Measurements from ENCODE around the gene HNRNPLL.

HNRNPLL gene

GRCh38 chr2:38597115-38597514 lies 5.6 kb downstream of the HNRNPLL start:
- H3K9me3 ChIP-seq (ENCODE audit: control insufficient read depth, low read length): no peaks in the 10 kb centered on the region
- no peak overlapping the region for H3K4me3 ChIP-seq (ENCODE audit: insufficient read depth, low read depth, low read length, poor library complexity, severe bottlenecking)
- peak overlapping the region; percentile 85 for H3K27ac ChIP-seq (ENCODE audit: insufficient read depth, low read length, poor library complexity, severe bottlenecking)
- no peaks in the 10 kb centered on the region for H3K36me3 ChIP-seq (ENCODE audit: control insufficient read depth, insufficient read depth, low read length)
- DNase-seq: no peak
- H3K27me3 ChIP-seq (replicated peaks; ENCODE audit: control insufficient read depth, insufficient read depth, low read length, poor library complexity, severe bottlenecking): no peaks in the 10 kb centered on the region
- H3K4me1 ChIP-seq (ENCODE audit: control insufficient read depth, insufficient read depth, low read length, poor library complexity, severe bottlenecking): peaks cover 17% of the 10 kb centered on the region

GRCh38 chr2:38596229-38596628 lies 6.5 kb downstream of the HNRNPLL start:
- peak overlapping the region; percentile 53 for H3K27ac ChIP-seq (ENCODE audit: insufficient read depth, low read length, poor library complexity, severe bottlenecking)
- DNase-seq: no peak

GRCh38 chr2:38592951-38593350 lies 9.8 kb downstream of the HNRNPLL start:
- H3K4me1 ChIP-seq (ENCODE audit: control insufficient read depth, insufficient read depth, low read length, poor library complexity, severe bottlenecking): peaks cover 8% of the 10 kb centered on the region
- H3K36me3 ChIP-seq (ENCODE audit: control insufficient read depth, insufficient read depth, low read length): peaks cover under 1% of the 10 kb centered on the region
- no peaks in the 10 kb centered on the region for H3K27me3 ChIP-seq (replicated peaks; ENCODE audit: control insufficient read depth, insufficient read depth, low read length, poor library complexity, severe bottlenecking)
- no peak overlapping the region for H3K4me3 ChIP-seq (ENCODE audit: insufficient read depth, low read depth, low read length, poor library complexity, severe bottlenecking)
- H3K9me3 ChIP-seq (ENCODE audit: control insufficient read depth, low read length): no peaks in the 10 kb centered on the region
- H3K27ac ChIP-seq (ENCODE audit: insufficient read depth, low read length, poor library complexity, severe bottlenecking): no peak overlapping the region
- DNase-seq: no peak

More at GRCh38 chr2:38596229-38596628, 6.5 kb downstream of the HNRNPLL start:
- Histone ChIP-seq H3K4me1 (ENCODE audit: control insufficient read depth, insufficient read depth, low read length, poor library complexity, severe bottlenecking) (peaks cover 17% of the 10 kb centered on the region), H3K9me3 (ENCODE audit: control insufficient read depth, low read length) (no peaks in the 10 kb centered on the region), H3K4me3 (ENCODE audit: insufficient read depth, low read depth, low read length, poor library complexity, severe bottlenecking) (peak overlapping the region; percentile 2), H3K36me3 (ENCODE audit: control insufficient read depth, insufficient read depth, low read length) (no peaks in the 10 kb centered on the region), H3K27me3 (replicated peaks; ENCODE audit: control insufficient read depth, insufficient read depth, low read length, poor library complexity, severe bottlenecking) (no peaks in the 10 kb centered on the region)

- H3K9me3 ChIP-seq (ENCODE audit: control insufficient read depth, low read length): no peaks in the 10 kb centered on the region
- peak overlapping the region; percentile 41 for H3K27ac ChIP-seq (ENCODE audit: insufficient read depth, low read length, poor library complexity, severe bottlenecking)
- peaks cover 8% of the 10 kb centered on the region for H3K4me1 ChIP-seq (ENCODE audit: control insufficient read depth, insufficient read depth, low read length, poor library complexity, severe bottlenecking)
- peaks cover 7% of the 10 kb centered on the region for H3K36me3 ChIP-seq (ENCODE audit: control insufficient read depth, insufficient read depth, low read length)
- DNase-seq: no peak
- no peak overlapping the region for H3K4me3 ChIP-seq (ENCODE audit: insufficient read depth, low read depth, low read length, poor library complexity, severe bottlenecking)
- no peaks in the 10 kb centered on the region for H3K27me3 ChIP-seq (replicated peaks; ENCODE audit: control insufficient read depth, insufficient read depth, low read length, poor library complexity, severe bottlenecking)
Measured at GRCh38 chr2:38591152-38591551, 11.6 kb downstream of the HNRNPLL start.

GRCh38 chr2:38590053-38590452 lies 12.7 kb downstream of the HNRNPLL start:
- H3K9me3 ChIP-seq (ENCODE audit: control insufficient read depth, low read length): no peaks in the 10 kb centered on the region
- peaks cover 10% of the 10 kb centered on the region for H3K36me3 ChIP-seq (ENCODE audit: control insufficient read depth, insufficient read depth, low read length)
- no peak for DNase-seq
- H3K4me3 ChIP-seq (ENCODE audit: insufficient read depth, low read depth, low read length, poor library complexity, severe bottlenecking): no peak overlapping the region
- H3K4me1 ChIP-seq (ENCODE audit: control insufficient read depth, insufficient read depth, low read length, poor library complexity, severe bottlenecking): peaks cover 8% of the 10 kb centered on the region
- H3K27me3 ChIP-seq (replicated peaks; ENCODE audit: control insufficient read depth, insufficient read depth, low read length, poor library complexity, severe bottlenecking): no peaks in the 10 kb centered on the region
- H3K27ac ChIP-seq (ENCODE audit: insufficient read depth, low read length, poor library complexity, severe bottlenecking): peak overlapping the region; percentile 41

GRCh38 chr2:38586931-38587330 lies 15.8 kb downstream of the HNRNPLL start:
- Histone ChIP-seq H3K9me3 (ENCODE audit: control insufficient read depth, low read length) (no peaks in the 10 kb centered on the region), H3K4me3 (ENCODE audit: insufficient read depth, low read depth, low read length, poor library complexity, severe bottlenecking) (no peak overlapping the region), H3K27ac (ENCODE audit: insufficient read depth, low read length, poor library complexity, severe bottlenecking) (peak overlapping the region; percentile 43), H3K36me3 (ENCODE audit: control insufficient read depth, insufficient read depth, low read length) (peaks cover 18% of the 10 kb centered on the region), H3K4me1 (ENCODE audit: control insufficient read depth, insufficient read depth, low read length, poor library complexity, severe bottlenecking) (no peaks in the 10 kb centered on the region), H3K27me3 (replicated peaks; ENCODE audit: control insufficient read depth, insufficient read depth, low read length, poor library complexity, severe bottlenecking) (no peaks in the 10 kb centered on the region)
- DNase-seq: no peak

- Histone ChIP-seq H3K27ac (ENCODE audit: insufficient read depth, low read length, poor library complexity, severe bottlenecking) (no peak overlapping the region), H3K4me3 (ENCODE audit: insufficient read depth, low read depth, low read length, poor library complexity, severe bottlenecking) (no peak overlapping the region), H3K9me3 (ENCODE audit: control insufficient read depth, low read length) (no peaks in the 10 kb centered on the region), H3K36me3 (ENCODE audit: control insufficient read depth, insufficient read depth, low read length) (peaks cover 31% of the 10 kb centered on the region), H3K4me1 (ENCODE audit: control insufficient read depth, insufficient read depth, low read length, poor library complexity, severe bottlenecking) (peaks cover 4% of the 10 kb centered on the region), H3K27me3 (replicated peaks; ENCODE audit: control insufficient read depth, insufficient read depth, low read length, poor library complexity, severe bottlenecking) (no peaks in the 10 kb centered on the region)
- DNase-seq: no peak
Measured at GRCh38 chr2:38584881-38585280, 17.8 kb downstream of the HNRNPLL start.

- H3K27me3 ChIP-seq (replicated peaks; ENCODE audit: control insufficient read depth, insufficient read depth, low read length, poor library complexity, severe bottlenecking): no peaks in the 10 kb centered on the region
- H3K36me3 ChIP-seq (ENCODE audit: control insufficient read depth, insufficient read depth, low read length): peaks cover 31% of the 10 kb centered on the region
- peaks cover 5% of the 10 kb centered on the region for H3K4me1 ChIP-seq (ENCODE audit: control insufficient read depth, insufficient read depth, low read length, poor library complexity, severe bottlenecking)
- H3K9me3 ChIP-seq (ENCODE audit: control insufficient read depth, low read length): no peaks in the 10 kb centered on the region
- no peak for DNase-seq
- H3K4me3 ChIP-seq (ENCODE audit: insufficient read depth, low read depth, low read length, poor library complexity, severe bottlenecking): no peak overlapping the region
- H3K27ac ChIP-seq (ENCODE audit: insufficient read depth, low read length, poor library complexity, severe bottlenecking): no peak overlapping the region
Measured at GRCh38 chr2:38583994-38584393, 18.7 kb downstream of the HNRNPLL start.

- peaks cover 10% of the 10 kb centered on the region for H3K4me1 ChIP-seq (ENCODE audit: control insufficient read depth, insufficient read depth, low read length, poor library complexity, severe bottlenecking)
Measured at GRCh38 chr2:38583524-38583923, 19.2 kb downstream of the HNRNPLL start.

GRCh38 chr2:38581193-38582147 lies 21.3 kb downstream of the HNRNPLL start:
- Histone ChIP-seq H3K27me3 (replicated peaks; ENCODE audit: control insufficient read depth, insufficient read depth, low read length, poor library complexity, severe bottlenecking) (no peaks in the 10 kb centered on the region), H3K36me3 (ENCODE audit: control insufficient read depth, insufficient read depth, low read length) (peaks cover 30% of the 10 kb centered on the region), H3K9me3 (ENCODE audit: control insufficient read depth, low read length) (no peaks in the 10 kb centered on the region), H3K4me3 (ENCODE audit: insufficient read depth, low read depth, low read length, poor library complexity, severe bottlenecking) (no peak overlapping the region), H3K4me1 (ENCODE audit: control insufficient read depth, insufficient read depth, low read length, poor library complexity, severe bottlenecking) (peaks cover 12% of the 10 kb centered on the region), H3K27ac (ENCODE audit: insufficient read depth, low read length, poor library complexity, severe bottlenecking) (no peak overlapping the region)
- DNase-seq: no peak

More at GRCh38 chr2:38583524-38583923, 19.2 kb downstream of the HNRNPLL start:
- H3K27me3 ChIP-seq (replicated peaks; ENCODE audit: control insufficient read depth, insufficient read depth, low read length, poor library complexity, severe bottlenecking): no peaks in the 10 kb centered on the region
- no peak for DNase-seq
- H3K9me3 ChIP-seq (ENCODE audit: control insufficient read depth, low read length): no peaks in the 10 kb centered on the region
- H3K36me3 ChIP-seq (ENCODE audit: control insufficient read depth, insufficient read depth, low read length): peaks cover 31% of the 10 kb centered on the region
- H3K27ac ChIP-seq (ENCODE audit: insufficient read depth, low read length, poor library complexity, severe bottlenecking): no peak overlapping the region
- no peak overlapping the region for H3K4me3 ChIP-seq (ENCODE audit: insufficient read depth, low read depth, low read length, poor library complexity, severe bottlenecking)
